ENCODE results near the gene CLNK. TPM values are rescaled to one million over a fixed set of nuclear protein-coding genes. Genes with fewer than 3 reads are reported as not detected.

The CLNK gene
- total RNA-seq, 2 donors from 2014 or later, result not detected

DNA sequence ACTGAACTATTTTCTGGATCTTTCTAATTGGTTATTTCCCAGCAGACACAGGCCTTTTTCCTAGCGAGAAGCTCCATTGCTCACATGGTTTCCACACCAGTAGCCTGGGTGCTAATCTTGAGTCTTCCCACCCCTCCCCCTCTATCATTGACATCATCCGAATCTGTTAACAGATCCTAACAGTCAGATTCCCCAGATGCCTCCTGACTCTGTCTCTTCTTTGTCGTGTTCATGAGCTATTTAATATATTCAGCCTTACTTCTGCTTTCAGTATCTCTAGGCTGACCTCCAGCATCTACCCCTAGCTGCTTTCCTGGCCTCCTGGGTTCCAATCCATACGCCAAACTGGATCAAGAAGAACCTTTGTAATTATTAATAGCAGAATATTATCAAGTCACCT lies 85.0 kb downstream of the CLNK start:
- H3K36me3 ChIP-seq (ENCODE audit: control insufficient read depth, insufficient read depth, low read length), result no peaks in the 10 kb centered on the region
- no peak overlapping the region for H3K4me3 ChIP-seq (ENCODE audit: low read length)
- peak; percentile 52 for DNase-seq
- H3K9me3 Mint-ChIP-seq, result no peaks in the 10 kb centered on the region
- H3K9ac ChIP-seq (ENCODE audit: extremely low read depth, low read length, poor library complexity, severe bottlenecking), result no peak overlapping the region
- H3K4me1 ChIP-seq (ENCODE audit: control insufficient read depth, insufficient read depth, low read length), result no peaks in the 10 kb centered on the region
- peaks cover 5% of the 10 kb centered on the region for H3K4me1 Mint-ChIP-seq
- no peaks in the 10 kb centered on the region for H3K9me3 ChIP-seq (ENCODE audit: control insufficient read depth, low read length)
- H3K36me3 Mint-ChIP-seq (ENCODE audit: low read depth), result no peaks in the 10 kb centered on the region
- H3K27ac Mint-ChIP-seq, result no peak overlapping the region
- H3K27me3 ChIP-seq (ENCODE audit: control insufficient read depth, insufficient read depth, low read length, poor library complexity, severe bottlenecking), result no peaks in the 10 kb centered on the region
- H3K27me3 Mint-ChIP-seq (ENCODE audit: insufficient read depth), result no peaks in the 10 kb centered on the region
- 75 to 77% methylated on average over 2 to 4 of the region's 4 CpGs for WGBS, 2 experiments (ENCODE audit: insufficient coverage in 1 of 2, insufficient read length in 1 of 2)
- TF ChIP-seq, protein P1, sequence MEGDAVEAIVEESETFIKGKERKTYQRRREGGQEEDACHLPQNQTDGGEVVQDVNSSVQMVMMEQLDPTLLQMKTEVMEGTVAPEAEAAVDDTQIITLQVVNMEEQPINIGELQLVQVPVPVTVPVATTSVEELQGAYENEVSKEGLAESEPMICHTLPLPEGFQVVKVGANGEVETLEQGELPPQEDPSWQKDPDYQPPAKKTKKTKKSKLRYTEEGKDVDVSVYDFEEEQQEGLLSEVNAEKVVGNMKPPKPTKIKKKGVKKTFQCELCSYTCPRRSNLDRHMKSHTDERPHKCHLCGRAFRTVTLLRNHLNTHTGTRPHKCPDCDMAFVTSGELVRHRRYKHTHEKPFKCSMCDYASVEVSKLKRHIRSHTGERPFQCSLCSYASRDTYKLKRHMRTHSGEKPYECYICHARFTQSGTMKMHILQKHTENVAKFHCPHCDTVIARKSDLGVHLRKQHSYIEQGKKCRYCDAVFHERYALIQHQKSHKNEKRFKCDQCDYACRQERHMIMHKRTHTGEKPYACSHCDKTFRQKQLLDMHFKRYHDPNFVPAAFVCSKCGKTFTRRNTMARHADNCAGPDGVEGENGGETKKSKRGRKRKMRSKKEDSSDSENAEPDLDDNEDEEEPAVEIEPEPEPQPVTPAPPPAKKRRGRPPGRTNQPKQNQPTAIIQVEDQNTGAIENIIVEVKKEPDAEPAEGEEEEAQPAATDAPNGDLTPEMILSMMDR (conservative IDR thresholded peaks at IDR 0.05), result no peak
- no peak overlapping the region for H3K4me3 Mint-ChIP-seq
- H3K27ac ChIP-seq (ENCODE audit: low read depth, low read length), result no peak overlapping the region

DNA sequence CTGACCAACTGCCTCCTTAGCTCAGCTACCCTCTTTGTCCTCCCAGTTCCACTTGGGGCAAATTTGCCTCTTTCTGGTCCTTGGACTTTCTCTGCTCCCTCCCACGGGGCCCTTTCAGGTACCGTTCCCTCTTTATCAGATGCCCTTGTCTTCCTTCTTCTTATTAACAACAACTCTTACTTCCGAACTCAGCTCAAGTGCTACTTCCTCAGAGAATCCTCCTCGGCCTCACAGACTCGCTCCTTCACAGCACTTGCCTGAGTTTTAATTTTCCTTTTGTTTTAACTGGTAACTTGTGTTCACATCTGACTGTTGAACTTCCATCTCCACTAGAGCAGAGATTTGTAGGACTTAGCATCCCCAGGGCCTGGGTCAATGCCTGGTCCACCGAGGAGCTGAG lies 85.7 kb downstream of the CLNK start:
- TF ChIP-seq, protein P1 (conservative IDR thresholded peaks at IDR 0.05), result no peak
- H3K9me3 ChIP-seq (ENCODE audit: control insufficient read depth, low read length), result no peaks in the 10 kb centered on the region
- Mint-ChIP-seq H3K27ac (no peak overlapping the region), H3K4me3 (no peak overlapping the region), H3K27me3 (ENCODE audit: insufficient read depth) (no peaks in the 10 kb centered on the region), H3K36me3 (ENCODE audit: low read depth) (no peaks in the 10 kb centered on the region), H3K9me3 (no peaks in the 10 kb centered on the region), H3K4me1 (peaks cover 5% of the 10 kb centered on the region)
- H3K4me3 ChIP-seq (ENCODE audit: low read length), result no peak overlapping the region
- H3K27ac ChIP-seq (ENCODE audit: low read depth, low read length), result no peak overlapping the region
- no peak overlapping the region for H3K9ac ChIP-seq (ENCODE audit: extremely low read depth, low read length, poor library complexity, severe bottlenecking)
- H3K36me3 ChIP-seq (ENCODE audit: control insufficient read depth, insufficient read depth, low read length), result no peaks in the 10 kb centered on the region
- DNase-seq, result no peak
- no peaks in the 10 kb centered on the region for H3K27me3 ChIP-seq (ENCODE audit: control insufficient read depth, insufficient read depth, low read length, poor library complexity, severe bottlenecking)
- WGBS, 2 experiments (ENCODE audit: insufficient coverage in 1 of 2, insufficient read length in 1 of 2), result 89 to 96% methylated on average over 5 to 6 of the region's 6 CpGs
- no peaks in the 10 kb centered on the region for H3K4me1 ChIP-seq (ENCODE audit: control insufficient read depth, insufficient read depth, low read length)

DNA sequence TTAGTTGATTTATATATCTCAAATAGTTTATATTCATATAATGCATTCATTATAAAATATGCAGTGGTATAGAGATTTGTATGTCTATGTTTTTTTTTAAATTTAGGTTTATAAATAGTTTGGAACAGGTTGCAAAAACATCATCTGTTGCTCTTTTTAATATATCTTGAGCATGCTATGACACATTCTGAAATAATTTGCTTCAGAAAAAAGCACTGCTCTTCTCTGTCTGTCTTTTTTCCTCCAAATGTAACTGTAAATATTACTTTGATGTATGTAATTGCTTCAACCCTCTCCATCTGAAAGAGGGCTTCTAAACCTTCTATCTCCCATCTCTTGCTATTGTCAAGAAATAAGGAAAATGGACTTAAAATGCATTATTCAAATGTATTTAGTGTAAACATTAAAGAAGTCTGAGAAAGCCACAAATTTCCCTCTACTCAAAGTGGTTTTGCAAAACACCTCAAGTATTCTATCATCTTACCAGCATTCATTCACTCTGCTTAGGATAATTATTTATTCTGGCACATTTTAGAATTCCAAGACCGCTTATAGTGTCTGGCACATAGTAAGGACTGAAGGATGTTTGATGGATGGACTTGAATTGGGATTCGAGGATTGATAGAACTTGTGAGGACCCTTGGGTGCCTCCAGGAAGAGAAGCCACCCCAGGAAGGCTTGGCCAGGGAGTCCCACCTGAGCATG lies 87.8 kb downstream of the CLNK start:
- H3K4me3 ChIP-seq (ENCODE audit: low read length), result no peak overlapping the region
- DNase-seq, result no peak
- Mint-ChIP-seq H3K9me3 (no peaks in the 10 kb centered on the region), H3K4me1 (peaks cover 5% of the 10 kb centered on the region), H3K27me3 (ENCODE audit: insufficient read depth) (no peaks in the 10 kb centered on the region), H3K36me3 (ENCODE audit: low read depth) (no peaks in the 10 kb centered on the region), H3K27ac (no peak overlapping the region), H3K4me3 (no peak overlapping the region)
- TF ChIP-seq, protein P1 (conservative IDR thresholded peaks at IDR 0.05), result no peak
- no peaks in the 10 kb centered on the region for H3K27me3 ChIP-seq (ENCODE audit: control insufficient read depth, insufficient read depth, low read length, poor library complexity, severe bottlenecking)
- no peak overlapping the region for H3K27ac ChIP-seq (ENCODE audit: low read depth, low read length)
- no peaks in the 10 kb centered on the region for H3K36me3 ChIP-seq (ENCODE audit: control insufficient read depth, insufficient read depth, low read length)
- no peaks in the 10 kb centered on the region for H3K9me3 ChIP-seq (ENCODE audit: control insufficient read depth, low read length)
- H3K4me1 ChIP-seq (ENCODE audit: control insufficient read depth, insufficient read depth, low read length), result no peaks in the 10 kb centered on the region
- WGBS, 2 experiments (ENCODE audit: insufficient coverage in 1 of 2, insufficient read length in 1 of 2), result 91 to 100% methylated on average over 1 to 2 of the region's 2 CpGs
- no peak overlapping the region for H3K9ac ChIP-seq (ENCODE audit: extremely low read depth, low read length, poor library complexity, severe bottlenecking)
